HG03135 (cell line): ENCODE data around the gene TTC12.

ENCODE experiments used
- ATAC-seq: cut with Tn5 transposase; IDR thresholded peaks from one replicate; pipeline ENCODE4 v1.9.1; 2021; ENCODE audit warnings: mild to moderate bottlenecking, moderate library complexity; ENCODE audit not compliant: unreplicated experiment

TTC12 gene

GRCh38 chr11:113370634-113371033 is 56.3 kb downstream of the TTC12 start:
- no peak for ATAC-seq

- ATAC-seq = no peak
Observed at GRCh38 chr11:113372309-113372708, 57.9 kb downstream of the TTC12 start.

GRCh38 chr11:113373306-113373705 is 58.9 kb downstream of the TTC12 start:
- no peak for ATAC-seq

- no peak for ATAC-seq
Observed at GRCh38 chr11:113373981-113374560, 59.7 kb downstream of the TTC12 start.

- no peak for ATAC-seq
Observed at GRCh38 chr11:113375402-113375801, 61.0 kb downstream of the TTC12 start.

- peak; percentile 55 for ATAC-seq
Observed at GRCh38 chr11:113376156-113376555, 61.8 kb downstream of the TTC12 start.

- ATAC-seq = no peak
Observed at GRCh38 chr11:113377681-113378412, 63.5 kb downstream of the TTC12 start.

- ATAC-seq = no peak
Observed at GRCh38 chr11:113378692-113379091, 64.3 kb downstream of the TTC12 start.

- no peak for ATAC-seq
Observed at GRCh38 chr11:113382121-113382520, 67.7 kb downstream of the TTC12 start.

GRCh38 chr11:113384551-113384950 is 70.2 kb downstream of the TTC12 start:
- no peak for ATAC-seq

GRCh38 chr11:113385749-113386148 is 71.4 kb downstream of the TTC12 start:
- no peak for ATAC-seq

GRCh38 chr11:113386866-113387265 is 72.5 kb downstream of the TTC12 start:
- no peak for ATAC-seq

- no peak for ATAC-seq
Observed at GRCh38 chr11:113387605-113388211, 73.3 kb downstream of the TTC12 start, which contains the start of gene ANKK1. Gene ANKK1, plus strand, starts transcription at chr11:113387779. Its CDS starts 106 bp downstream, at chr11:113387885.

GRCh38 chr11:113389272-113389671 is 74.9 kb downstream of the TTC12 start:
- ATAC-seq = no peak

- ATAC-seq = no peak
Observed at GRCh38 chr11:113392236-113392921, 78.0 kb downstream of the TTC12 start.

- ATAC-seq = no peak
Observed at GRCh38 chr11:113393501-113393985, 79.2 kb downstream of the TTC12 start.

GRCh38 chr11:113394919-113395318 is 80.5 kb downstream of the TTC12 start:
- ATAC-seq = no peak

- no peak for ATAC-seq
Observed at GRCh38 chr11:113395782-113396336, 81.5 kb downstream of the TTC12 start.

GRCh38 chr11:113396690-113397089 is 82.3 kb downstream of the TTC12 start:
- no peak for ATAC-seq

- ATAC-seq = no peak
Observed at GRCh38 chr11:113397212-113397611, 82.8 kb downstream of the TTC12 start.

- ATAC-seq = no peak
Observed at GRCh38 chr11:113397821-113398220, 83.4 kb downstream of the TTC12 start.
